PFSK-1 (cell line): ENCODE data around the gene AIP.

Experiments used
- FOXP2 ChIP-seq: optimal IDR thresholded peaks from 2 replicates; pipeline ENCODE3; 2011; ENCODE audit warnings: borderline replicate concordance, control low read depth, inconsistent platforms; ENCODE audit not compliant: insufficient read depth; ENCODE audit errors: extremely low read length, extremely low read depth
- POLR2AphosphoS5 ChIP-seq: IDR thresholded peaks from 2 replicates; pipeline ENCODE4 v1.6.1; 2012; ENCODE audit warnings: low read depth, mild to moderate bottlenecking, control low read depth, low read length, moderate library complexity
- REST ChIP-seq, 2 experiments: IDR thresholded peaks; 2 replicates each; pipeline versions ENCODE4 v1.6.1 to v1.8.0; 2011 to 2012; ENCODE audit warnings: low read depth in 2 of 2, low read length in 2 of 2, control low read depth in 1 of 2, inconsistent platforms in 1 of 2, mild to moderate bottlenecking in 1 of 2, moderate library complexity in 1 of 2; ENCODE audit not compliant: insufficient read depth in 1 of 2
- SIN3A ChIP-seq: IDR thresholded peaks from 2 replicates; pipeline ENCODE4 v1.6.1; 2012; ENCODE audit warnings: mild to moderate bottlenecking, low read length, moderate library complexity, borderline replicate concordance; ENCODE audit not compliant: insufficient read depth
- TAF1 ChIP-seq: IDR thresholded peaks from 2 replicates; pipeline ENCODE4 v1.6.1; 2012; ENCODE audit warnings: low read length, control low read depth, borderline replicate concordance; ENCODE audit not compliant: insufficient read depth

AIP gene

GRCh38 chr11:67492801-67493547, 10.1 kb downstream of the AIP start:
- no peak for TF ChIP-seq FOXP2
- TF ChIP-seq TAF1: no peak

GRCh38 chr11:67493548-67494370, 10.9 kb downstream of the AIP start:
- TF ChIP-seq TAF1 (no peak), SIN3A (no peak), POLR2AphosphoS5 (no peak), FOXP2 (no peak), REST (IDR thresholded peaks at IDR 0.05; ENCODE audit: insufficient read depth in 1 of 2, low read depth in 2 of 2, low read length in 2 of 2) (no peak)

DNA sequence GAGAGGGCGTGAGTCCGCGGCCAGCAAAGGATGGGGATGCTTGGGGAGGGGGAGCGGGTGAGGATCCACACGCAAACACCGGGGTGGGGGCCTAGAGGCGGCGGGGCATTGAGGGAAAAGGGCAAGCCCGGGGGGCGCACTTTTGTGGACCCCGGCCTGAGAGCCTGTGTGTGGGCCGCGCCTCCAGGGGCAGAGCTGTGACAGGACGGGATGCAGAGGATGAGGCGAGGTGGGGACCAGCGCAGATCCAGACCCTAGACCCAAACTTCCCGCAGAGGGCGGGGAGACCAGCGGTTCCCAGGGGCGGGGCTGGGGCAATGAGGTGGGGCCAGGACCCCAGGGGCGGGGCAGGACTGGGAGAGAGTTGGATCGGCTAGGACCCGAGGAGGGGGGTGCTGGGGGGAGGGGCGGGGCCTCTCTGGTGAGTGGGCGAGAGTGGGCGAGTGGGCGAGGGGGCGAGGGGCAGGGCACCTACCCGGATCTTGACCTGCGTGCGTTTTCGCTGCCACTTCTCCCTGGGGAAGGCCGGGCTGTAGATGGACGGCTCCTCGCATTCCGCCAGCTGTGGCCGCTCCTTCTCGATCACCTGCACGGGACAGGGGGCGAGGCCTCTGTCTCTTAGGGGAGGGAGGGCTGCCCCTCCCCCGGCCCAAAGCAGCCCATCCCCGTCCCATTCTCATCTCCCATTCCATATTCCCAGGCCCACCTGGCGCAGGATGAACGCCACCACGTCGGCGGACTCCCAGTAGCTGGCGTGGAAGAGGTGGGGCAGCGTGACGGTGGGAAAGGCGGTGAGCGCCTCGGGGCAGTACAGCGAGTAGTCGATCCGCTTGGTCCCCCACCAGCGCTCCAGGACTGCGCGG, 11.8 kb downstream of the AIP start:
- TF ChIP-seq SIN3A: no peak
- TF ChIP-seq TAF1: no peak
- TF ChIP-seq POLR2AphosphoS5: no peak
- TF ChIP-seq REST (IDR thresholded peaks at IDR 0.05; ENCODE audit: insufficient read depth in 1 of 2, low read depth in 2 of 2, low read length in 2 of 2): no peak
- no peak for TF ChIP-seq FOXP2

DNA sequence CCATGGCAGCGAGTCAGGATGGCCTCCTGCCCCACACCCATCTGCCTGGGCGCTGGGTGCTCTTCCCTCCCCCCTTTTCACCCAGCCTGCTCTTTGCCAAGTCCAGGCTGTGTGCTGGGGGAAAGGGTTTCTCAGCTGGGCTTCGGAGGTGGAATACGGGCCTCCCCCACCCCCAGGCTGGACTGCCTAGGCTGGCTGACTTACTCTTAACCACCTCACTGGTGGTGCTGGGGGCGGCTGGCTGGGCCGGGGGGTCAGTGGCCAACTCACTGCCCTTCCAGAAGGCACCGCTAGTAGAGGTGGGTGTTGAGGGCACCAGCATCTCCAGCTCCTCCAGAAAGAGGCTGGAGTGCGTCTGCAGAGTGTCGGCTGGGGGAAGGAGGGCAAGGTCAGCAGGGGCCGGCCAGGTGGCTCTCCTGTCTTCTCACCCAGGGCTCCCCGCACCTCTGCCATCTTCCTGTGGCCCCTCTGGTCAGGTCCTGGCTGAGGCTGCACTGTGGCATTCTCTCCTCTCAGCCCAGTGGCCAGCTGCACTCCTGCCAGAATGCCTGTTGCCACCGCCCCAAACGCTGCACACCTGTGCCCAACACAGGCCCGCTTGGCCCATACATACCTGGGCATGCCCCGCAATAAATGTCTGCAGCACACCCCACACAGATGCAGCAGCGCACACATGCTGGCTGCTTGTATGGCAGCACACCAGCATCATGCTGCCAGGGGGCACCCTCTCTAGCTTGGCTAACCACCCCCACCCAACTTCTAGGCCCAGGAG, 12.6 kb downstream of the AIP start:
- TF ChIP-seq TAF1 (no peak), REST (IDR thresholded peaks at IDR 0.05; ENCODE audit: insufficient read depth in 1 of 2, low read depth in 2 of 2, low read length in 2 of 2) (no peak), SIN3A (no peak), POLR2AphosphoS5 (no peak), FOXP2 (no peak)

DNA sequence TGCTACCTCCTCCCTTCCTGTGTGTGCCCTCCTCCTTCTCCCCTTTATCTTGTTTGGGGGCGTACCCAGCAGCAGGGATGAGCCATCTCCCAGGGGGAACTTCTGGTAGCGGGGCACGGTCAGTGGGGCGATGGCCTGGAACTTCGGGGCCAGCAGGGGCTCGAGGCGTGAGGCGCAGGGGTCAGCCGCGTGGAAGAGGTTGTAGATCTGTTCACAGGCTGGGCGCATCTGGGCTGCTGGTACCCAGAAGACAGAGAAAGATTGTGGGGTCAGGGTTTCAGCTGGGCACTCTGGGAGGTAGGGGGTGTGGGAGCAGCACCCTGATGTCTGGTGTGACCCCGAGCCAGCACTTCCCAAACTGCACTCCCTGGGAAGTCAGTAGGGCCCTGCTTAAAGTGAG, 13.3 kb downstream of the AIP start:
- TF ChIP-seq FOXP2 (no peak), REST (IDR thresholded peaks at IDR 0.05; ENCODE audit: insufficient read depth in 1 of 2, low read depth in 2 of 2, low read length in 2 of 2) (no peak), SIN3A (no peak), POLR2AphosphoS5 (no peak), TAF1 (no peak)
